ENCODE results near the gene PDE4D.
"Not testable (repeated sequence)": the region's sequence is repeated elsewhere in the genome, so short reads cannot be mapped to it uniquely, and the experiment has no call there.

The PDE4D gene

GRCh38 chr5:59092758-59093157 lies 800.8 kb downstream of the PDE4D start:
- DNase-seq = no peak

GRCh38 chr5:59091965-59092364 lies 801.6 kb downstream of the PDE4D start:
- DNase-seq = no peak

GRCh38 chr5:59090323-59090722 lies 803.2 kb downstream of the PDE4D start:
- no peak for DNase-seq

- no peak for DNase-seq
These were observed 803.8 kb downstream of the PDE4D start for GRCh38 chr5:59089767-59090166.

GRCh38 chr5:59088546-59088945 lies 805.0 kb downstream of the PDE4D start:
- no peak for DNase-seq

GRCh38 chr5:59086024-59086423 lies 807.5 kb downstream of the PDE4D start:
- DNase-seq = no peak

- DNase-seq = no peak
These were observed 811.8 kb downstream of the PDE4D start for GRCh38 chr5:59081693-59082092.

- no peak for DNase-seq
These were observed 813.6 kb downstream of the PDE4D start for GRCh38 chr5:59079622-59080620.

- DNase-seq = no peak
These were observed 821.6 kb downstream of the PDE4D start for GRCh38 chr5:59071755-59072549.

- DNase-seq = peak; percentile 19
These were observed 824.0 kb downstream of the PDE4D start for GRCh38 chr5:59069438-59070079.

- no peak for DNase-seq
These were observed 825.4 kb downstream of the PDE4D start for GRCh38 chr5:59067956-59068656.

GRCh38 chr5:59066367-59067163 lies 827.0 kb downstream of the PDE4D start:
- no peak for DNase-seq

GRCh38 chr5:59065554-59065953 lies 828.0 kb downstream of the PDE4D start:
- no peak for DNase-seq

GRCh38 chr5:59064293-59064692 lies 829.2 kb downstream of the PDE4D start:
- no peak for DNase-seq

GRCh38 chr5:59062986-59063683 lies 830.4 kb downstream of the PDE4D start:
- no peak for DNase-seq

- DNase-seq = no peak
These were observed 832.1 kb downstream of the PDE4D start for GRCh38 chr5:59061377-59061776.

- no peak for DNase-seq
These were observed 834.4 kb downstream of the PDE4D start for GRCh38 chr5:59058969-59059687.

- DNase-seq = no peak
These were observed 835.3 kb downstream of the PDE4D start for GRCh38 chr5:59058237-59058636.

GRCh38 chr5:59056599-59056998 lies 836.9 kb downstream of the PDE4D start:
- not testable (repeated sequence) for DNase-seq

- no peak for DNase-seq
These were observed 837.6 kb downstream of the PDE4D start for GRCh38 chr5:59055745-59056448.

All from right hindlimb (tissue), 1 donor.